ENCODE results near the gene PANK4.
"Not testable (repeated sequence)": the region's sequence is repeated elsewhere in the genome, so short reads cannot be mapped to it uniquely, and the experiment has no call there.

Gene PANK4

GRCh38 chr1:2558420-2558819 is 32.0 kb upstream of the PANK4 start:
- no peak for DNase-seq

- DNase-seq, result no peak
These were observed 31.3 kb upstream of the PANK4 start for GRCh38 chr1:2557482-2558400.

DNA sequence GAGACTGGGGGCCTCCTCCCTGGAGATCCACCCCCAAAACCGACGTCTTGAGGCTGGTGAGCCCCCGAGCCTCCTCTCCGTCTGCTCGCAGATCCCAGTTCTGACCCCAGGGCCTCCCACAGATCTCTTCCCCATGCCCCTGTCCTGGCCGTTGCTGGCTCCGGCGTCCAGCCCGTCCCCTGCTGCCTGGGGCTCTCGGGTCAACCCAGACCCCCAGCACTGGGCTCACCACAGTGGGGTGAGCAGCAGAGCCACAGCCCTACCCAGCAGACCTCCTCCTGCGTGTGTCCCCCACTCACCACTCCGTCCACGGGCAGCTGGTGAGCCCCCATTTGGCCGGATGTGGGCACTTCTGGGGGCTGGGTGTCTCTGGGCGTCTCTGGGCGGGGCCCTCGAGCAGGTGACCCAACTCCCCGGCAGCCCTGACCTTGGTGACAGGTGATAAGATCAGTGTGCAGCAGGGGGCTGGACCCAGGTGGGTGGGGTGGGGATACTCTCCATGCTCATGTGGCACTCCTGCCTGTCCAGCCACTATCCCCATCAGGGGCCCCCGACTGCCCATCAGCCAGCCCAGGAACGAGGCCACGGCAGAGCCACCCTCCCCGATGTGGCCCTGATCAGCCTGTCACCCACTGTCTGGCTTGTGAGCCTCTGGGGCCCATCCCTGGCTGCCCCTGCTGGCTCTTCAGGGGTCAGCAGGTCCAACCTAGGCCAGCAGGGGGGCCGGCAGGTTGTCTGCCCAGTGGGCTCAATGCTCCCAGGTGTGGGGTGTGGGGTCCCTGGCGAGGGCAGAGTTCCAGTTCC is 30.5 kb upstream of the PANK4 start:
- DNase-seq, result peak; percentile 26

GRCh38 chr1:2556277-2556677 is 29.9 kb upstream of the PANK4 start, which contains the start of gene TNFRSF14:
TNFRSF14 (plus strand) TSS chr1:2556371; CDS start chr1:2556665, 294 bp downstream.
- DNase-seq, result peak; percentile 67

DNA sequence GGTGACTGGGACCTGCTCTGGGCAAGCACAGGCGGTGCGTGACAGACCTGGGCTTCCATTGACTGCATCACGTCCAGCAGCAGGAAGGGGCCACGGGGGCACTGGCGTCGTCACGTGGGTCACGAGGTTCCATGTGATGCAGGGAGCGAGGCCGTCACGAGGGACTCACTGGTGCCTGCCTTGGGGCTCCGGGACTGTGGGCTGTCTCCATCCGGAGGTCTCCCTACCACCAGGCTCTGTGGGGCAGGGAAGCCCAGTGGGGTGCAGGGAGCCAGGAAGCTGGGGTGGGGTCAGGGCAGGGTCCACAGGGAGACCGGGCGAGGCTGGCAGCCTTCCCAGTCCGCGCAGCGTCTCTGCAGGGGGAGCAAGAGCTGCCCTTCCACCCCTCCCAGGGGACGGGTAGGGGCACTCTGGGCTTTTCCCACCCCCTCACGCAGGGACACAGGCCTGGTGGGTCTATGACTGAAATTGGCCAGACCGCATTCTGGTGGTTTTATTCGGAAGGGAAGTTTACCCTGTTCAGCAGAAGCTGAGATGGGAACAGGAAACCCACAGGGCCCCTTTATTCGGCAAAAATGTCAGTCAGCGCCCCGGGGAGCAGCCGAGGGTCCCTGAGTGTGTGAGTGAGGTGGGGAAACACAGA is 29.4 kb upstream of the PANK4 start:
- peak; percentile 60 for DNase-seq

GRCh38 chr1:2554621-2555387 is 28.4 kb upstream of the PANK4 start:
- DNase-seq, result peak; percentile 48

- DNase-seq, result no peak
These were observed 27.6 kb upstream of the PANK4 start for GRCh38 chr1:2553871-2554620.

DNA sequence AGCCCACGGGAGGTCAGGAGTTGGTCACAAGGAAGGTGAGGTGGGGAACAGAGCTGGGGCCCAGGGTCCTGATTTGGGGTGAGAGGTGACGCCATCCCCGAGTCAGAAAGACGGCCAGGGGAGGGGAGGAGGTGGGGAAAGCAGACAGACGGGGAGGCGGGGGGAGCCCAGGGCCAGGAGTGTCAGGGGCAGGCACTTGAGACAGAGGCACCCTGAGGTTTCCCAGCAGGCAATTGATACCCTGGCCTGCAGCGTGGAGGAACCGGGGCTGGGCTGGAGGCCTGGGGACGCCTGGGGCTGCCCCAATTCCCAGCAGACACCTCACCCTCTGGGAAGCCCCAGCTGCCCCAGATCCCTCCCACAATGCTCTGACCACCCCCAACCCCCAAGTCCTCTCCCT is 26.7 kb upstream of the PANK4 start:
- DNase-seq, result not testable (repeated sequence)

DNA sequence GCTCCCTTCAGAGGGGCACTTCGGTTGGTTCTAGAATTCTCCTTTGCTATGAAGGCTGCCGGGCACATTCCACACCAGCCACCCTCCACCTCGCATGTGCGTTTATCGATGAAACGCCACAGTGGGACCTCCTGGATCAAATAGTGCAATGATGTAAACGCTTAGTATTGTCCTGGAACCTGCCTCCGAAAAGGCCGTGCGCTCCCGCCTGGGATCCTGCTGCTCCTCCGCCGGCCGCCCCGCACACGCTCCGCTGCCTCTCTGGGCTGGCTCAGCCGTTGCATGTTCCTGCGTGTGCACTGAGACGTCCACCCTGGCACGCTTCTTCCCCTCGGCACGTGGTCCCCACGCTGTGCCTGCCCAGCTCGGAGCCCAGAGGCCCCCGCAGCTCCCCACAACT is 25.8 kb upstream of the PANK4 start:
- no peak for DNase-seq

DNA sequence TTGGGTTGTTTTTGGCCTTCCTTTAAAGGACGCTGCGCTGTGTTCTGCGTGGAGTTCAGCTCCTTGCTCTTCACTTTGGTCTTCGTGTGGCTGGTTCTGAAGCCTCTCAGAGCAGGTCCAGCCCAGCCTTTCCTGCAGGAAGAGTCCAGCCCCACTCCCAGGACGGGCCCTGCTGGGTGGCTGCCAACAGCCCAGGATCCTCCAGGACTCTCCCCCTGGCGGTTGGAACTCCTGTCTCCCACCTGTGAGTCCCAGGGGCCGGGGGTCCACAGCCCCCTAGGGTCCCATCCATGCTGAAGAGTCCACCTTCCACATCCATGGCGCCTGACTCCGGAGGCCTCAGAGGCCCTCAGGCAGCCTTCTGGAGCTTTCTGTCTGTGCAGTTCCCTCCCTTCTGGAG is 25.1 kb upstream of the PANK4 start:
- not testable (repeated sequence) for DNase-seq

DNA sequence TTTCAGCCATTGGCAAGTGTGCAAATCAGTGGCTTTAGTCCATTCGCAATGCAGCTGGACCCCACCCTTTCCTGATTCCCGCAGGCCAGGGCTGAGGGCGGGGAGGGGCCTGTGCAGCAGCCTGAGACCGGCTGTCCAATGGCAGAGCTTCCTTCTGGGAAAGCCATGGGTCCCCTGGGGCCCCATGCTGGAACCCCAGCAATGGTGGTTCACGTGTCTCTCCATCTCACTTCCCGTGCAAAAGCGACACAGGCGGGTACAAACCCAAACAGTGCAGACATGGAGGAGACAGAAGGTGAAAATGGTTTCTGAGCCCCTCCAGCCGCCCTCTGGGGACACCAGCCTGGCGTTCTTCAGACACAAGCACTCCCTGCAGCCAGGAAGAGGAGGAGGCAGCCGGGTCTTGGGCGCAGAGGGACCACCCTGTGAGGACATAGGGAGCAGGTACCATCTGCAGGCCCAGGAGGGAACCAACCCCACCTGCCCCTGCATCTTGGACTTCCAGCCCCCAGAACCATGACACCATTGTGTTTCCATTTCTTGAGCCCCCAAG is 24.0 kb upstream of the PANK4 start:
- DNase-seq, result not testable (repeated sequence)

GRCh38 chr1:2549367-2550029 is 23.1 kb upstream of the PANK4 start:
- DNase-seq, result not testable (repeated sequence)

GRCh38 chr1:2548068-2548589 is 21.7 kb upstream of the PANK4 start:
- peak; percentile 84 for DNase-seq

- DNase-seq, result peak; percentile 34
These were observed 21.0 kb upstream of the PANK4 start for GRCh38 chr1:2547210-2548067.

DNA sequence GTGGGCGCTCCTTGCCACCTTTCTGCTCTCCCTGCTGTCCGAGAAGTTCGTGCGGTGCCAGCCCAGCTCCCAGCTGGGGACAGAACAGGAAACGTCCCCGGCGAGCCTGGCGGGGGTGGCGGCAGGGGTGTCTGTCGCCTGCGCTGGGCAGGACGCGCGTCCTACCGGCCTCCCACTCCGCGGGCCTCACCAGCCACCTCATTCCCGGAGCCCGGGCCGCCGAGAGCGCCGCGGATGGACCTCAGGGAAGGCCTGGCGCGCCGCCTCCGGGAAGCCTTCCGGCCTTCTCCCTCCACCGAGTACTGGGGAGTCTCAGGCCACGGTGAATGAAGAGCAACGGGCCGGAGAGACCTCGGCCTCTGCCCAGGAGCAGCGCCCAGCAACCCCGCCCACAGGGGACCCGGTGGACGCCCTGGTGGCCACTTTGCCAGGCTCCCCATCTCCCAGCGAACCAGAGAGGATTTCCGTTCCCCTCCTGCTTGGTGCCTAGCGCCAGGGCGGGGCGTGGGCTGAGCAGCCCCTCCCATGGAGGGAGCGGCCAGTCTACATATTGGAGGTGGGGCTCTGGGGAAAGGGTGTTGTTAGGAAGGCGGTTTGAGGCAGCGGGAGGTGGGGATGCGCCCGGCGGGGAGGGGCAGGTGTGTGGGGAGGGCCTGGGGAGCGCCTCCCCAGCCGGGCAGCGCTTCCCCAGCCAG is 20.3 kb upstream of the PANK4 start:
- peak; percentile 72 for DNase-seq

DNA sequence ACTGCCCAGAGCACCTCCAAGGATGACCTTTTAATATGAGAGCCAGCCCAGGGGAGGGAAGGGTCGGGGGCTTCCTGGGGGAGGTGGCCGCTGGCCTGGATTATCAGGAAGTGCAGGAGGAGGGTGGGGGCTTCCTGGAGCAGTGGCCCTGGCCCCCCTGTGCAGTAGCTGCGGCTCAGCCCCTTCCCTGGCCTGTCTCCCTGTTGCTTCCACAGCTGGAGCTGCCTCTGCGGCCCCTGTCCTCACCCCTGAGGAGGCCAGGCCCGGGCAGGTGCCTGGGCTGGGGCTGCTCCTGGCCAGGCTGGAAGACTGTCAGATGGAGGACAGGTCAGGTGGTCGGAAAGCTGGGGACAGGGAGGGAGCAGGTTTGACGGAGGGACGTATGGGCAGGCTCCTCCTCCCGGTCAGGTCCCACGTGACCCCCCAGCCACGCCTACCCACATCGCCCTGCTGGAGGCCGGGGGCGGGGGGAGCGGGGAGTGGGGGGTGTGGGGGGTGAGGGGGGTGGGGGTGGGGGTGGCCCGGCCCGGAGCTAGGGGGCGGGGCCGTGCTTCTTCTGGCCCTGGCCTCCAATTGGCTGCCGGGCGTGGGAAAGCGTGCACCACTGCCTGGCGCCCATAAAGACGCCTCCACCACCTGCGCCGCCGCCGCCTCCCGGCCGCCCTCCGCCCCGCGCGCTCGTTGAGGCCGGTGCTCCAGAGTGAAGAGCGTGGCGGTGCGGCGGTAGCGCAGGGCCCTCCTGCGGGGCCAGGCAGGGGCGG is 19.5 kb upstream of the PANK4 start:
- peak; percentile 80 for DNase-seq

DNA sequence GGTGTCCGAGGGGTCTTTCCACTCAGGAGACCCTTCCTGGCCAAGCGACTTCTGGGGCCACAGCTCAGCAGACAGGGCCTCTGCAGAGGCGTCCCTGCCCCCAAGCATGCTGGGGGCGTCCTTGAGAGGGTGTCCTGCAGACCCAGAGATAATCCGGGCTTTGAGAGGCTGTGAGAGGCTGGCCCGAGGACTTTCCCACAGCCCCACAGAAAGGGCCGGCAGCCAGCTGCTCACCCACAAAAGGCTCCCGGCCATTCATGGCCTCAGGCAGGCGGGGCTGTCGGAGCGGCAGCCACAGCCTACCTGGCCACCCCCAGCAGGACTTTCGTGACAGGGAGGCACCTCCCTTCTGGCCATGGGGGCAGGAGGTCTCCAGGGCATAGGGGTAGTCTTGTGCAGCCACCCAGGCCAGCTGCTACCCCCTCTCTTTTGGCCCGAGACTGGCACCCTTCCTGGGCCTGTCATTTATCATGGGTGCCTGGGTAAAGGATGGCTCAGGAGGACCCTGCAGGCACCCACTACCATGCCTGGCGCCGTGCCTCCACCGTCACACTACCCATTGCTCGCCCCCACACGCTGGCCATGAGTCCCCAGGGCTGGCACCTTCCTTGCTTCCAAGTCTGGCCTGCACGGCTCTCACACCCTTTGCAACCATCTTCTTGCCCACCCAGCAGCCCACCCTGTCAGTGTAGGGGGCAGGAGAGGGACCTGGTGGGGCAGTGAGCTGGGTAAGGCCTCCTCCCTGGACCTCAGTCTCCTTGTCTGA is 18.7 kb upstream of the PANK4 start:
- DNase-seq, result no peak

Measured in stimulated activated CD4-positive, alpha-beta T cell treated with anti-CD3 and anti-CD28 coated beads, Interleukin-12 subunit alpha, Interleukin-12 subunit beta, amount 100 ng/mL, for 4 hours (primary cell).